ENCODE data around the gene KLHL24.
"Not testable (repeated sequence)": the region's sequence is repeated elsewhere in the genome, so short reads cannot be mapped to it uniquely, and the experiment has no call there.

The KLHL24 gene

GRCh38 chr3:183635431-183636220, at the start of gene KLHL24:
KLHL24 (plus strand) TSS chr3:183635623; CDS start chr3:183650357, 14,734 bp downstream.
- peak; percentile 91 for DNase-seq

- peak; percentile 58 for DNase-seq
These were observed 48.9 kb upstream of the KLHL24 start for GRCh38 chr3:183586477-183586876.

DNA sequence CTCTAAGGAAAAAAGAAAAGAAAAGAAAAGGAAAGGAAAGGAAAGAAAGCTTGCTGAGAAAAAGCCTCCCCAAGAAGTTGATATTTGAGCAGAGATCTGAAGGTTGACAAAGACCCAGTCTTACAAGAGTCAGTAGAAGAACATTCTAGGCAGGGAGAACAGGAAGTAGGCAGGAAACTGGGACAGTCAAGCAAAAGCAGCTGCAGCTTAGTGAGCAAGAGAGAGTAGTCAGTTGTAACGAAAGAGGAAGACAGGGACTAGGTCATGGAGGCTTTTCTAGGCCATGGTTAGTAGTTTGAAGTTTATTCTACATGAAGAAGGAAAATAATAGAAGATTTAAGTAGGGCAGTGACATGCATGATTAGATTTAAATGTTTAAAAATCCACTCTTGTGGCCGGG, 48.1 kb upstream of the KLHL24 start:
- peak; percentile 29 for DNase-seq

GRCh38 chr3:183590442-183590841, 45.0 kb upstream of the KLHL24 start:
- DNase-seq = no peak

- peak; percentile 9 for DNase-seq
These were observed 43.4 kb upstream of the KLHL24 start for GRCh38 chr3:183591881-183592521.

DNA sequence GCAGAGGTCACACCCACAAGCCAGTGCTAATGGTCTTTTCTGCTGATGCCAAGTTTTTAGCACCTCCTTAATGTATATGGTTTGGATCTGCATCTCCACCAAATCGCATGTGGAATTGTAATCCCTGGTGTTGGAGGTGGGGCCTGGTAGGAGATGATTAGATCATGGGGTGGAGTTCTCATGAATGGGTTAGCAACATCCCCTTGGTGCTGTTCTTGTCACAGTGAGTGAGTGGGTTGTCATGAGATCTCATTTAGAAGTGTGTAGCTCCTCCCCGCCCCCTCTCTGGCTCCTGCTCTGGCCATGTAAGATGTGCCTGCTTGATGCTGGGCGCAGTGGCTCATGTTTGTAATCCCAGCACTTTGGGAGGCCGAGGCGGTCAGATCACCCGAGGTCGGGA, 42.6 kb upstream of the KLHL24 start:
- DNase-seq = no peak

DNA sequence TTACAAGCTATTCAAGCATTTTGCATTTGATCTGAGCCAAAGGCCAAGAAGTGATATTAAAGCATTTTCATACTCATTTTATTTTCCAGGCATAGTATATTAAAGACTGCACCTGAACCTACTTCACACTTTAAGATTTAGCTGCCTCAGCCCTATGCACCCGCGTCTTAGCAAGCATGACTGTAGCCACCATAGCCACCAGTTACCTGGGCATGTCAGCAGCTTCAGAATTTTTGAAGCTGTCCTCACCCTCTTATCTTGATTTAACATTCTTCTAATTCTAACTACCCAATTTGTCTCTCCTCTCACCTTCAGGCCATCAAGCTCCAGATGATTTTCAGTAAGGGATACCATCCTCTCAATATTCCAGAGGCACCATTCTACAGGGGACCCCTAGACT, 40.8 kb upstream of the KLHL24 start:
- no peak for DNase-seq

GRCh38 chr3:183597959-183598358, 37.5 kb upstream of the KLHL24 start:
- DNase-seq = no peak

- not testable (repeated sequence) for DNase-seq
These were observed 24.1 kb upstream of the KLHL24 start for GRCh38 chr3:183611326-183611725.

GRCh38 chr3:183613366-183614285, 21.8 kb upstream of the KLHL24 start:
- DNase-seq = no peak

GRCh38 chr3:183618542-183618941, 16.9 kb upstream of the KLHL24 start:
- no peak for DNase-seq

GRCh38 chr3:183619010-183619409, 16.4 kb upstream of the KLHL24 start:
- no peak for DNase-seq

DNA sequence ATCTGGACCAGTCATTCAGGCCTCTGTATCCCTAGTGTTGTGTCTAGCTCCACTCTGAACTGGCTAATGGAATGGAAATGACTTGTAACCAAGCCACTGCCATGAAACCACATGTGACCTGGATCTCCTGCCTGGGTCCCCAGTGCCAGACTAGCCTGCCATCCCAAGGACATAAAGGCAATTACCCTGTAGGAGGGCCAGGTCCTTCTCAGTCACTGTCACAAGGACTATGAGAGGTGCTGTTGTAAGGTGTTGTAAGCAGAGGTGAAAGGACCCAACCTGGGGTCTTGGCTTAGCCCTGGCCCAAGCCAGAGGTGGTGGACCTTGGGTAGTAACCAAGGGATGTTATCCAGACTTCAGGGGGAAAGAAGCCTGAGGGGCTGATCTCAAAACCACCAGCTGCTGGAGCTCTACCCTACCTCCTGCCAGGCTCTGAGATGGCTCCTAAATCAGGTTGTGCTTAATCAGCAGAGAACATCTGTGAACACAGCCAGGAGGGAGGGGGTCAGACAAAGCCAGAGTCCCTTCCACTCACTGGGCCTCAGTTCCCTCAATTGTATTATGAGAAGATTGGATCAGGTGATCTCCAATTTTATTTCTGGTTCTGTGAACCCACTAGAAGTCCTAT, 15.7 kb upstream of the KLHL24 start:
- DNase-seq = no peak

DNA sequence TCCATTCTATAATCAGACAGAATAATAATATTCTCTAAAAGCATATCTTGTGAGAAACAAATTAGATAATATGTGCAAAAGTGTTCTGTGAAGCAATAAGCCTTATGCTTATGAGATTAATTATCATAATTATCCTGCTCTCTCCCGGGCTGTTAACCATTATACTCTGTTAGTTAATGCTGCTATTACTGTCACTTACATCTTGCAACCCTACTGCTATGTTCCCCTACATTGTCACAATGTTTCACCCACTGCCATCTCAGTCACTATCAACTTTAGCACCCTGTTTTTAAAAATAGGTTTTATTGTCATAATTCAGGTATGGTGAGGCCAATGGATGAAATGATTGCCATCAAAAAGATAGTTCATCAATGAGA, 15.2 kb upstream of the KLHL24 start:
- DNase-seq = no peak

GRCh38 chr3:183622473-183622872, 12.9 kb upstream of the KLHL24 start:
- not testable (repeated sequence) for DNase-seq

GRCh38 chr3:183626877-183627594, 8.4 kb upstream of the KLHL24 start:
- no peak for DNase-seq

DNA sequence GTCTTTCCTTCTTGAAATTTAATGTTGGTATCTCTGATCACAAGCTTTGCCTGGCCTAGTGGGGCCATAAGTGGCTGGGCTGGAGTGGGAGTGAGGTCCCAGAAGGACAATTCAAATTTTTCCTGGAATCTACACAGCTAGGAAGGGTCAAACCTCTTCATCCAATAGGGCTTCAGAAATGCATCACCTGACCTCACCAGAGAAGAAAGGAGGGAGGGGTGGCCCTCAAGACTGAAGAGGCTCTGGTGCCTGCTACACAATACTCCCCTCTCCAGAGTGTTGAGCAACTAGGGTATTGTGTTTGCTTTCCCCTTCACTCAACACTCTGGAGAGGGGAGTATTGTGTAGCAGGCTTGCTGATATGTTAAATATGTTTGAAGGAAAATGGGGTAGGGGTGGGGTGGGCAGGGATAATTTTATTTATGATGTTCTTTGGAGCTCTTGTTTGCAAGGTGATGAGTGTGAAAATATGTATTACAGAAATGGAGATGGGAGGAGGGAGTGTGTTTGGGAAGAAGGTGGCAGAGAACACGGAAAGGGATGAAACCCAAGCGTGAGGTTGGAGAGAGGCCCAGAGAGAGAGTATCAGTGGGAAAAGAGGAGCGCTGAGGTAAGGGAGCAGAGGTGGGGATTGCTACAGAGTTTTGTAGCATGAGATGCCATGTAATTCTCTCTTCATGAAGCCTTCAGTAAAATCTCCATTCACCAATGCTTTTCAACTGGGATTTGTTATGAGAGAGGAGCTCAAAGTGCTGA, 5.7 kb upstream of the KLHL24 start:
- DNase-seq = no peak

GRCh38 chr3:183631715-183632114, 3.7 kb upstream of the KLHL24 start:
- no peak for DNase-seq

DNA sequence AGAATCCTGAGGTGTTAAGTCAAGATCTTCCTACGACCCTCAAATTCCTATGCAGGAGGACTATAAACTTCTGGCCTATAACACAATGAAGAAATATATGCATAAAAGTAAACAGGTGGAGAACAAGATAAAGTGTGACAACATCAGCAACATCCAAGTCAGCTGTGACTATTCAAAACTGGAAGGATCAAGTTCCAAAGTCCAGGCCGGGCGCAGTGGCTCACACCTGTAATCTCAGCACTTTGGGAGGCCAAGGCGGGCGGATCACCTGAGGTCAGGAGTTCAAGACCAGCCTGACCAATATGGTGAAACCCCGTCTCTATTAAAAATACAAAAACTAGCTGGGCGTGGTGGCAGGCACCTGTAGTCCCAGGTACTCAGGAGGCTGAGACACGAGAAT, 2.7 kb upstream of the KLHL24 start:
- not testable (repeated sequence) for DNase-seq

- DNase-seq = no peak
These were observed 716 bp upstream of the KLHL24 start for GRCh38 chr3:183634707-183635106.

GRCh38 chr3:183635107-183635430, 354 bp upstream of the KLHL24 start:
- no peak for DNase-seq
